Chondrocyte (in vitro differentiated cells): Measurements from ENCODE around the gene PNKP. TPM values are rescaled to one million over a fixed set of nuclear protein-coding genes. Genes with fewer than 3 reads are reported as not detected.

ENCODE experiments used
- DNase-seq: peaks from one replicate; pipeline ENCODE4 v3.0.0; 2021; ENCODE audit warnings: mixed read lengths, low spot score
- H3K27ac Mint-ChIP-seq: one replicate; pipeline ENCODE4 v1.8.0; 2021; ENCODE audit warnings: mild to moderate bottlenecking, moderate library complexity, mixed read lengths; ENCODE audit not compliant: unreplicated experiment
- H3K27me3 Mint-ChIP-seq: 2 replicates; pipeline ENCODE4 v1.8.0; 2021; ENCODE audit warnings: low read depth, mixed read lengths
- H3K36me3 Mint-ChIP-seq: 2 replicates; pipeline ENCODE4 v1.8.0; 2021; ENCODE audit warnings: low read depth, mixed read lengths
- H3K4me1 Mint-ChIP-seq: 2 replicates; pipeline ENCODE4 v1.8.0; 2021; ENCODE audit warnings: low read depth, mild to moderate bottlenecking, mixed read lengths
- H3K4me3 Mint-ChIP-seq: one replicate; pipeline ENCODE4 v1.8.0; 2021; ENCODE audit warnings: mild to moderate bottlenecking, moderate library complexity, mixed read lengths; ENCODE audit not compliant: unreplicated experiment
- H3K9me3 Mint-ChIP-seq: 2 replicates; pipeline ENCODE4 v1.8.0; 2021; ENCODE audit warnings: low read depth, mixed read lengths
- total RNA-seq: library from RNA; stranded (reverse); gene quantifications from 3 replicates; pipeline ENCODE4 v1.2.1, GENCODE V29; 2021
- TF ChIP-seq, protein P1 (sequence below): fragments of 200-600 bp; sonication (generic); IDR thresholded peaks from 2 replicates; pipeline ENCODE4 v1.5.0; 2021; ENCODE audit warnings: antibody characterized with exemption, mild to moderate bottlenecking, moderate library complexity

PNKP gene
- total RNA-seq, 1 donor from 2014 or later: 52.4 TPM

- Mint-ChIP-seq H3K4me3 (no peak overlapping the region), H3K4me1 (peaks cover 12% of the 10 kb centered on the region), H3K9me3 (no peaks in the 10 kb centered on the region), H3K27me3 (no peaks in the 10 kb centered on the region), H3K36me3 (peaks cover 26% of the 10 kb centered on the region), H3K27ac (no peak overlapping the region)
- TF ChIP-seq, protein P1, sequence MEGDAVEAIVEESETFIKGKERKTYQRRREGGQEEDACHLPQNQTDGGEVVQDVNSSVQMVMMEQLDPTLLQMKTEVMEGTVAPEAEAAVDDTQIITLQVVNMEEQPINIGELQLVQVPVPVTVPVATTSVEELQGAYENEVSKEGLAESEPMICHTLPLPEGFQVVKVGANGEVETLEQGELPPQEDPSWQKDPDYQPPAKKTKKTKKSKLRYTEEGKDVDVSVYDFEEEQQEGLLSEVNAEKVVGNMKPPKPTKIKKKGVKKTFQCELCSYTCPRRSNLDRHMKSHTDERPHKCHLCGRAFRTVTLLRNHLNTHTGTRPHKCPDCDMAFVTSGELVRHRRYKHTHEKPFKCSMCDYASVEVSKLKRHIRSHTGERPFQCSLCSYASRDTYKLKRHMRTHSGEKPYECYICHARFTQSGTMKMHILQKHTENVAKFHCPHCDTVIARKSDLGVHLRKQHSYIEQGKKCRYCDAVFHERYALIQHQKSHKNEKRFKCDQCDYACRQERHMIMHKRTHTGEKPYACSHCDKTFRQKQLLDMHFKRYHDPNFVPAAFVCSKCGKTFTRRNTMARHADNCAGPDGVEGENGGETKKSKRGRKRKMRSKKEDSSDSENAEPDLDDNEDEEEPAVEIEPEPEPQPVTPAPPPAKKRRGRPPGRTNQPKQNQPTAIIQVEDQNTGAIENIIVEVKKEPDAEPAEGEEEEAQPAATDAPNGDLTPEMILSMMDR: no peak
- DNase-seq: no peak
These were observed 26.6 kb downstream of the PNKP start for GRCh38 chr19:49840736-49841249.

- Mint-ChIP-seq H3K36me3 (peaks cover 26% of the 10 kb centered on the region), H3K27ac (no peak overlapping the region), H3K27me3 (no peaks in the 10 kb centered on the region), H3K4me1 (peaks cover 10% of the 10 kb centered on the region), H3K9me3 (no peaks in the 10 kb centered on the region), H3K4me3 (no peak overlapping the region)
- TF ChIP-seq, protein P1: no peak
- no peak for DNase-seq
These were observed 27.1 kb downstream of the PNKP start for GRCh38 chr19:49840321-49840720.

- Mint-ChIP-seq H3K4me1 (peaks cover 5% of the 10 kb centered on the region), H3K27ac (no peak overlapping the region), H3K36me3 (peaks cover 31% of the 10 kb centered on the region), H3K27me3 (no peaks in the 10 kb centered on the region), H3K9me3 (no peaks in the 10 kb centered on the region), H3K4me3 (no peak overlapping the region)
- TF ChIP-seq, protein P1: no peak
- no peak for DNase-seq
These were observed 27.7 kb downstream of the PNKP start for GRCh38 chr19:49839713-49840112.

DNA sequence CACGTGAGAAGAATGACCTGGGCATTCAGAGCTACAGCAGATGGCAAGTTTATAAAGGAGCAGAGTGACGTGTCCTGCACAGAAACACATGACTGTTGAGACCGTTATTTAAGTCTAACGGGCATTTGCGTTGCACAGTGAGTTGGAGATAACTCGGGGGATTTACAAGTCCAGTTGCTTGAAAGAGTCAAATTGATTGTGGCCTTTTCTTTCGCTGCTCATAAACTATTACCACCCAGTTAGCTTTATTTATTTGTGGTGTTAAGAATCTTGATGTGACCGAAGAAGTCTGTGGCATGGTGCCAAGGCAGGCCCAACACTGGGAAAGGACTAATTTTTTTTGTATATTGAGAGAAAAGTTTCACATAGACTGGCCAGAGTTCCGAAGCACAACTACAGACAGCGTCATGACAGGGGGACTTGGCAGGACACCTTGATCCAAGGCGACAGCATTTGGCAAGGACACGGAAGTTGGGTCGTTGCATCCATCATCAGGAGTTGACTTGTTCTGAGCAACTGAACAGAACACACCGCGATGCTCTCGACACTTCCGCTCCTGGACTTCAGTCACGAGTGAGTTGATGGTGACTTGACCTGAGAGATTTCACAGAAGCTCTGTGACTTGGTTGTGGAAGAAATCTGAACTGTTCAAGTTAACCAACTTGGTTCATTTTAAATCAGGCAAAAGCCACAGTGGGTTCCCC, 28.3 kb downstream of the PNKP start:
- Mint-ChIP-seq H3K4me3 (no peak overlapping the region), H3K27ac (no peak overlapping the region), H3K4me1 (peaks cover 5% of the 10 kb centered on the region), H3K27me3 (no peaks in the 10 kb centered on the region), H3K9me3 (no peaks in the 10 kb centered on the region), H3K36me3 (peaks cover 33% of the 10 kb centered on the region)
- DNase-seq: no peak
- TF ChIP-seq, protein P1: no peak

DNA sequence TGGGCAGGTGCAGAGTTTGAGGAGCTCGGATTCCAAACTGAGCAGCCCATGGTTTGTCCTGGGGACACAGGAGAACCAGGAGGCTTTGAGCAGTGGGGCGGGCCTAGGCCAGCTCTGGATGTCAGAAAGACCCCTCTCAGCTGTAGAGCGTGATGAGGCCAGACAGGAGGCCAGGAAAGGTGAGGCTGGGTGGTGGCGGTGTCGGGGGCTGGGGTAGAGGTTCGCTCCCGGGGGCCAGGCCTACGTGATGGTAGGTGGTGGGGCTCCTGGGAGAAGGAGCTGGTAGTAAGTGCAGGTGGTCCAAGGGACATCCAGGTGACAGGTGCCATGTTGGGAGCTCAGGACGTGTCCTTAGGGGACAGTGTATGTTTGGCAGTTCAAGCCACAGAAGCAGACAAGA, 30.0 kb downstream of the PNKP start:
- peaks cover 8% of the 10 kb centered on the region for H3K4me1 Mint-ChIP-seq
- H3K36me3 Mint-ChIP-seq: peaks cover 37% of the 10 kb centered on the region
- TF ChIP-seq, protein P1: no peak
- H3K27me3 Mint-ChIP-seq: no peaks in the 10 kb centered on the region
- peak; percentile 81 for DNase-seq
- no peak overlapping the region for H3K27ac Mint-ChIP-seq
- no peak overlapping the region for H3K4me3 Mint-ChIP-seq
- no peaks in the 10 kb centered on the region for H3K9me3 Mint-ChIP-seq
